ENCODE measurements around the gene TOP3B.
"Not testable (repeated sequence)": the region's sequence is repeated elsewhere in the genome, so short reads cannot be mapped to it uniquely, and the experiment has no call there.

TOP3B gene

DNA sequence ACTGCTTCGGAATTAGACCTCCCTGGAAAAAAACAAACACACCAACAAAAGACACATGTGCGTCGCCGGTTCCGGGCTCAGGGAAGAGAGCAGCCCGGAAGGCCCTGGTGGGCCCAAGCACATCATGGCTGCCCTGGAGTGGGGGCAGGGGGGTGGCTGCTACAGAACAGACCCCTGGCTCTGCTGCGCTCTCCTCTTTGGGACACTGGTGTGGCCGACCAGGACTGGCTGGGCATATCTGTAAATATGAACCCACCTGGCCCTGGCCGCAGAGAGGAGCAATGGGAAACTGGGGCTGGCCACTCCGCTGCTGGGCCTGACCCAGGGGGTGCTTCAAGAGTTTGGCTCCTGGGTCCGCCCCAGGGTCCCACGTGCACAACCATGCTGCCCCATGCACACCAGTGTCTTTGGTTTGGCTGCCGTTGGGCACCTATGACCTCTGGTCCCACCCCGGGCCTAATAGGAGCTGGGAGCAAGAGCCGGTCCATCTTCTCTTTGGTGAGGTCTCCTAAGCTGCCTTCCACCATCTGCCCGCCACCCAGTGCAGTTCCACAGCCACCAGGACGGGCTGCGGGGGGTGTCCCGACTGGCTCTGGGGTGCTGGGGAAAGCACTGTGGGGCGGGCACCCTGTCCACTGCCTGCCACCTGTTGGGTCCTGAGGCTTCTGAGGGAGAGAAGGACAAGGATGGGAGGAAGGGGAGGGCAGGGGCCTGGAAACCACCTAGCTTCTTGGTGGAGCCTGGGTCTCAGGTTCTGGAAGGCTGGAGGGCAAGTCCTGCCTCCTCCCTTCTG lies 60.0 kb downstream of the TOP3B start:
- DNase-seq (ENCODE audit: low spot score): no peak

DNA sequence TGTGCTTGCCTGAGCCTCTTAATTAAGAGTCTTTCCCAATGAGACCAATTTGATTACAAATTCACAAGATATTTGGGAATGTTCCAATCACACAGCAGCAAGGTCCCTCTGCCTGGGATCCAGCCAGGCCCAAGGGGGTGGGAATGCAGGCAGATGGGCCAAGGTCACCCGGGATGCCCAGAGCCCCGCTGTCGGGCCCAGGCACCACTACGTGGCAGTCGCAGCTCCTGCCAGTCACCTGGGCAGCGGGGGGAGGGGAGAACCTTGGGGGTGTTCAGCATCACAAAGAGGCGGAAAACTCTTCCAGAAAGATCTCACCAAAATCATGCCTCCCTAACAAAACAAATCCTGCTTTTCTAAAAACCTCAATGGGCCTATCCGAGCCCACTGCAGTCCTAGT lies 60.9 kb downstream of the TOP3B start:
- DNase-seq (ENCODE audit: low spot score): no peak

DNA sequence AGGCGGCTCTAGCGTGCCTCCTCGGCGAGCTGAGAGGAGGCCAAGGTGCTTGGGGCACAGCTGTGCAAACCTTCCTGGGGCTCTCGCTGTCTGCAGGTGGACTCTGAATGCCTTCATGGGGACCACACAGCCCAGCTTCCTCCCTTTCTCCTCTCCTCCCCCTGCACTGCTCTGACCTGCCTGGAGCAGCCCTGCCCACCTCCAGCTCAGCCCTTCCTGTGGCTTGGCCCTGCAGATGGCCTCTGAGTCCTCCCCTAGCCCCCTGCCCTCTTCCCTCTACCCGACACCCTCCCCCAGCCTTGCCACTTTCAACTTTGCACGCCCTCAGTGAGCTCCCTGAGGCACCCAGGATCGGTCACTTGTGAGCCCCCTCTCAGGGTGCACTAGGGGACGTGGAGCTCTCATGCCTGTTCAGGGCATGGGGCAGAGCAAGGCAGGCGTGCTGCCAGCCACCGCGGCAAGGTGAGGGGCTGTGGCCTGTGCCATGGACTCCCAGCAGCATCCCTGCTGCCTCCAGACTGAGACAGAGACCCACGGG lies 61.3 kb downstream of the TOP3B start:
- no peak for DNase-seq (ENCODE audit: low spot score)

- DNase-seq (ENCODE audit: low spot score): no peak
These were observed 62.0 kb downstream of the TOP3B start for GRCh38 chr22:21920341-21921183.

DNA sequence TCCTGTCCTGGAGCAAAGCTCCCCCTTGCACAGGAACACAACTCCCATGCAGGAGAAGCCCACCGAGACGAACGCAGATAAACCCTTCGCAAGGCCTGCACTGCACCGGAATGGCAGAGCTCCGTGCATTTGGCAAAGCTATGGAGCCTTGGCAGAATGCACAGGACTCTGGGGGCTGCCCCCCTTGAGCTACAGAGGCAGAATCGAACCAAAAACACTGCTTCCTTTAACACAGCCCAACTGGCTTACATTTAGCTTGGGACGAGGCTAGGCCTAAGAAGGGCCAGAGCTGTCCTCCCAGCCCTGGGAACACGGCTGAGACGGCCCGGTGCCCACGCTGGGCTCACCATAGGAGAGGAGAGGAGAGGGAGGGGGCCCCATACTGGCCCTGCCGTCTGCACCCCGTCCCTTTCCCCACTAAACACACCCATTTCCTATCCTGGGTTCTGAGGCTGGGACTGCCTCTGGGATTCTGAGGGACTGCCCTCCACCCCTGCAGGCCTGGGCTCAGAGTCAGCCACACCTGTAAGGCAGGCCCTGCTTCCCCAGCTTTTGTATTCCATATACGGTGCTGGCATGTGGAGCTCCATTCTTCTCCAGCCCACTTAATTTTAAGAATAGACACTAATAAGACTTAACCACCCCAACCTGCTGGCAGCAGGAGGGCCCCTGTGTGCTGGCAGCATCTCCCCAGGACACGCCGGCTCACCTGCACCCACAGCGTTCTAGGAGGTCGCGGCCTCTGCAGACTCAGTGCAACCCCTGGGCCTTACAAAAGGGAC lies 62.9 kb downstream of the TOP3B start:
- no peak for DNase-seq (ENCODE audit: low spot score)

GRCh38 chr22:21918466-21919185 lies 64.0 kb downstream of the TOP3B start:
- DNase-seq (ENCODE audit: low spot score): no peak

- DNase-seq (ENCODE audit: low spot score): no peak
These were observed 64.7 kb downstream of the TOP3B start for GRCh38 chr22:21917959-21918261.

DNA sequence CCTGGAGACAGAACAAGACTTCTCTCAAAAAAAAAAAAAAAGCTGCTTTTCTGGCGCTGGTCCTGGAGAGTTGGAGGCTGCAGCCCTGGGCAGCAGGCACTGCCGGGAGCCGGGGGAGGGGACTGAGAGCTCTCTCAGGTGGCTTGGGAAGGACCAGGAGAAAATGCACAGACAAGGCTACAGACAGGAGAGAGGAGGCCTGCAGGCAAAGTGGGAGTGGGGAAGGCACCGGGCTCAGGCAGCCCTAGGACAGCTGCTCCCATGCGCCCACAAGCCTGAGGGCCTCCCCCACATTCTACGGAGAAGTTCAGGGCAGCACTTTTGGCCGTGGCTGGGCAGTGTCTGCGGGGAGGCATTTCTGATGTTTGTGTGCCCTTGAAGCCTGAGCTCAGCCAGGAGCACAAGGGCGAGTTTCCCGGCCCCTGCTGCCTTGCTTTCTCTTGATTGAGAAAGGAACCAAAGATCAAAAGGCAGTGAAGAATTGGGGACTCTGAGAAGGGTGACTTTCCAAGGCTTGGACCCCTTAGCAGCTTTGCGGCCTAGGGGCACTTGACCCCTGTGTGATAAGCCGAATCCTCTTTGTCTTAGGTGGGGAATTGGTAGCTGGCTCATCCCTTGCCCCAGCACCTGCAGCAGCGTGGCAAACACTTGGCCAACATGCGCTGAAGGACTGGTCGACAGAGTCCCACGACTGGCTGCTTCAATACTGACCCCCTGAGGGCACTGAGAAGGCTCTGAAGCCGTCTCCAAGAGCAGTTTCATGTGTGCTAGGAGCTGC lies 65.2 kb downstream of the TOP3B start:
- no peak for DNase-seq (ENCODE audit: low spot score)

- DNase-seq (ENCODE audit: low spot score): no peak
These were observed 66.2 kb downstream of the TOP3B start for GRCh38 chr22:21916309-21916918.

DNA sequence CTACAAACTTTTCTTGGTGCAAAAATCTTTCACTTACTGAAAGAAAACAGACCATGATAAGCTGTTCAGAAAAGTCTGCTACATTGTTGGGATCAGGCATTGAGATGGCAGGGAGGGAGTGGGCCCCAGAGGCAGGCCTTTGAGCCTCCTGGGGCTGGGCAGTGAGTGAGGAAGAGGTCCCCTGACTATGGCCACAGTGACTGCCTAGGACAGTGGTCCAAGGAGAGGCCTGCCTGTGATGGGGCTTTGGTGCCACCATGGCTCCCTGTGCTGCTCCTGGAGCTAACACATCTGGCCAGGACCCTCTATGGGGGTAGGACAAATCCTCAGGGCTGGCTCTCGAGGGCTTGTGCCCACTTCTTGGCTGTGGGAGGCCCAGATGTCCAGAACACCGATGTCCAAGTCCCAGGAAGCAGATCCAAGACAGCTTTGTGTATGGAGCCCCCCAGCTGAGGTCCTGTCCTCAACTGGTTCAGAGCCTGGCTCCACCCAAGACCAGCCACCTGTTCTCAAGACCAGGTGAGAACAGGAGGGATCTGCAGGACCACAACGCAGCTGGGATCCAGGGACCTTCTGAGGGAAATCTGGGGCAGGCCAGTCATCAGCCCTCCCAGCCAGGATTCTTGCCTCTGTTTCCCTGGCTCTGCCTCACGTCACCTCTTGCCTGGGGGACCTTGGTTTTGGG lies 66.8 kb downstream of the TOP3B start:
- DNase-seq (ENCODE audit: low spot score): no peak

DNA sequence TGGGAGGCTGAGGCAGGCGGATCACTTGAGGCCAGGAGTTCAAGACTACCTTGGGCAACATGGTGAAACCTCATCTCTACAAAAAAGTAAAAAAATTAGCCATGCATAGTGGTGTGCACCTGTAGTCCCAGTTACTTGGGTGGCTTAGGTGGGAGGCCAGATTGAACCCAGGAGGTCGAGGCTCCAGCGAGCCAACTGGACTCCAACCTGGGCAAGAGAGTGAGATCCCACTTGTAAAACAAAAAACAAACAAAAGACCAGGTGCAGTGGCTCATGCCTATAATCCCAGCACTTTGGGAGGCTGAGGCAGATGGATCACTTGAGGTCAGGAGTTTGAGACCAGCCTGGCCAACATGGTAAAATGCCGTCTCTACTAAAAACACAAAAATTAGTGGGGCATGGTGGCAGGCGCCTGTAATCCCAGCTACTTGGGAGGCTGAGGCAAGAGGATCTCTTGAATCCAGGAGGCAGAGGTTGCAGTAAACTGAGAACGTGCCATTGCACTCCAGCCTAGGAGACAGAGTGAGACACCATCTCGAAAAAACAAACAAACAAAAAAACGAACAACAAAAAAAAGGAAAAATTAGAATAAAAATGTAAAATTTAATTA lies 68.4 kb downstream of the TOP3B start:
- not testable (repeated sequence) for DNase-seq (ENCODE audit: low spot score)

DNA sequence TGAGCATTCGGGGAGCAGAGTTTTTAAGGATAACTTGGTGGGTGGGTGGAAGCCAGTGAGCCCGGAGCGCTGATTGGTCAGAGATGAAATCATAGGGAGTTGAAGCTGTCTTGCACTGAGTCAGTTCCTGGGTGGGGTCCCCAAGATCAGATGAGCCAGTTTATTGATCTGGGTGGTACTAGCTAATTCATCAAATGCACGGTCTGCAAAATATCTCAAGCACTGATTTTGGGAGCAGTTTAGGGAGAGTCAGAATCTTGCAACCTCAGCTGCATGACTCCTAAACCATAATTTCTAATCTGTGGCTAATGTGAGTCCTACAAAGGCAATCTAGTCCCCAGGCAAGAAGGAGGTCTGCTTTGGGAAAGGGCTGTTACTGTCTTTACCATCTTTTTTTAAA lies 72.2 kb downstream of the TOP3B start:
- not testable (repeated sequence) for DNase-seq (ENCODE audit: low spot score)

DNA sequence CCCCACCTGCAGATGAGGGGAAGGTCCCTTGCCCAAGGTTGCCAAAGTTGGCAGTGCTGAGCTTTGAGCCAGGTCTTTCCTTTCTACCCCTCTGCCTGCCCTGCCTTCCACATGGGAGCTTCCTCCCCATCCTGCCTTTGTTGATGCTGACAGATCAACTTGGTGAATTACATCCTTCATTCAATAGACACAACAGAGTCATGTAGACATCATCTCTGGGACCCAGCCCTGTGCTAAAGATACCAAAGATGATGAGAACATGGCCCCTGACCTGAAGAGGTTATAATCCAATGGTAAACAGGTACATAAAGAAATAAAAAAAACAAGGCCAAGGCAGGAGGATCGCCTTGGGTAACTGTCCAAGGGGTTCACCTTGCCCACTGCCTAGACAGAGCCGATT lies 72.7 kb downstream of the TOP3B start:
- DNase-seq (ENCODE audit: low spot score): no peak

DNA sequence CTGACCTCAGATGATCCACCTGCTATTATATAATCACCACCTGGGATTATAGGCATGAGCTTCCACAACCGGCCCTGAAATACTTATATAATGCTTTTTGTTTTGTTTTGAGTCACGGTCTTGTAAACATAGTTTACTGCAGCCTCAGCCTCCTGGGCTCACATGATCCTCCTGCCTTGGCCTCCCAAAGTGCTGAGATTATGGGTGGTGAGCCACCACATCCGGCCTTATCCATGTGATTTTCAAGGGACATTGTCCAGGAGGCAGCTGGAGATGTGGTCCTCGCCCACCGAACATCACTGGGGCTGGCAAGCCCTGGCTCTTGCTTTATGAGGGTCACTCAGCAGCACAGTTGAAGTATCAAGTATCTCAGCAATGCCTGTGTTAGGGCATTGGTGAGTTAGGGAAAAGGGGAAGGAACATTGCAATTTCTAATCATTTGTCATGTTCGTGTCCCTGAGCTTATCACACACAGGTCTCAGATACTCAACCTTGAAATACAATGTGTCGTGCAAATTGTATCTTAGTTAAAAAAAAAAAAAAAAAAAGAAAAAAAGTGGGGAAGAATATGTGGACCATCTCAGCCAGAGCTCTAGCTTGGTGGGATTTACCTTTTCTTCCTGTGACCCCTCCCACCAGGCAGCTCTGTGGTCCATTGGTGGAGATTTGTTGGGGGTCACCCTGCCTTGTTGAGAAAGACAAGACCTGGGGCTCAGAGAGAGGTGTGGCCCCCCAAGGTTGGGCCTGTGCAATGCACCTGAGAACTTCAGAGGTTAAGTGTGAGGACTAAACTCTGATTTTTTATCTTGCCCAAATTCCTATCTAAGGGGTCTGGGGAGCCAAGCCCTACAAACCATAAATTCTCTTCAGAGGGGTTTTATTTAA lies 74.7 kb downstream of the TOP3B start:
- no peak for DNase-seq (ENCODE audit: low spot score)
